Mesenchymal stem cell (in vitro differentiated cells and primary cell): ENCODE results near the gene ADAMTS17.

Source experiments
- DNase-seq: peaks from one replicate; pipeline ENCODE4 v3.0.0-alpha.2; 2013
- H2AFZ ChIP-seq: one replicate; pipeline ENCODE4 v1.6.1; 2013; ENCODE audit warnings: low read depth, mild to moderate bottlenecking, control low read depth, inconsistent platforms, low read length, moderate library complexity
- H2AK5ac ChIP-seq: 2 replicates; pipeline ENCODE4 v1.6.1; 2013; ENCODE audit warnings: low read length, moderate library complexity, mild to moderate bottlenecking, inconsistent platforms; ENCODE audit not compliant: severe bottlenecking
- H2BK120ac ChIP-seq: one replicate; pipeline ENCODE4 v1.6.1; 2013; ENCODE audit warnings: low read depth, mild to moderate bottlenecking, inconsistent platforms, low read length, moderate library complexity
- H2BK12ac ChIP-seq, 2 experiments: one replicate each; pipeline ENCODE4 v1.6.1; 2013; ENCODE audit warnings: inconsistent platforms in 2 of 2, low read length in 2 of 2, mild to moderate bottlenecking in 2 of 2, moderate library complexity in 2 of 2, control low read depth in 1 of 2
- H2BK15ac ChIP-seq: one replicate; pipeline ENCODE4 v1.6.1; 2013; ENCODE audit warnings: mild to moderate bottlenecking, low read depth, inconsistent platforms; ENCODE audit not compliant: poor library complexity, severe bottlenecking
- H2BK5ac ChIP-seq: 2 replicates; pipeline ENCODE4 v1.6.1; 2013; ENCODE audit warnings: low read depth, mild to moderate bottlenecking, low read length, control low read depth, inconsistent platforms; ENCODE audit not compliant: poor library complexity, severe bottlenecking
- H3K14ac ChIP-seq, 2 experiments: one replicate each; pipeline ENCODE4 v1.6.1; 2013; ENCODE audit warnings: inconsistent platforms in 2 of 2, low read length in 2 of 2, control low read depth in 1 of 2, mild to moderate bottlenecking in 1 of 2, moderate library complexity in 1 of 2
- H3K18ac ChIP-seq, 2 experiments: one replicate each; pipeline ENCODE4 v1.6.1; 2013; ENCODE audit warnings: inconsistent platforms in 2 of 2, low read length in 2 of 2, control low read depth in 1 of 2, low read depth in 1 of 2, mild to moderate bottlenecking in 1 of 2
- H3K23ac ChIP-seq, 2 experiments: one replicate each; pipeline ENCODE4 v1.6.1; 2013; ENCODE audit warnings: inconsistent platforms in 2 of 2, low read length in 2 of 2, mild to moderate bottlenecking in 2 of 2, moderate library complexity in 2 of 2, control low read depth in 1 of 2
- H3K27ac ChIP-seq: 2 replicates; pipeline ENCODE4 v1.5.1; 2013; ENCODE audit warnings: mild to moderate bottlenecking, moderate library complexity, low read length, control low read depth, inconsistent platforms; ENCODE audit not compliant: poor library complexity, severe bottlenecking
- H3K27me3 ChIP-seq, 2 experiments: 2 replicates each; pipeline versions ENCODE4 v1.6.1 to v1.7.0; 2013; ENCODE audit warnings: low read length in 2 of 2, mild to moderate bottlenecking in 2 of 2, moderate library complexity in 2 of 2, control low read depth in 1 of 2, inconsistent platforms in 1 of 2; ENCODE audit not compliant: control insufficient read depth in 1 of 2, insufficient read depth in 1 of 2
- H3K36me3 ChIP-seq, 2 experiments: 2 replicates each; pipeline versions ENCODE4 v1.6.1 to v1.7.0; 2013; ENCODE audit warnings: low read length in 2 of 2, control low read depth in 1 of 2, inconsistent platforms in 1 of 2, low read depth in 1 of 2, mild to moderate bottlenecking in 1 of 2; ENCODE audit not compliant: insufficient read depth in 2 of 2, control insufficient read depth in 1 of 2
- H3K4ac ChIP-seq, 2 experiments: one replicate each; pipeline ENCODE4 v1.6.1; 2013; ENCODE audit warnings: inconsistent platforms in 2 of 2, low read length in 2 of 2, mild to moderate bottlenecking in 2 of 2, moderate library complexity in 2 of 2, control low read depth in 1 of 2, low read depth in 1 of 2
- H3K4me1 ChIP-seq: 2 replicates; pipeline ENCODE4 v1.6.1; 2013; ENCODE audit warnings: low read depth, low read length, control low read depth; ENCODE audit not compliant: control insufficient read depth, insufficient read depth
- H3K4me2 ChIP-seq: 2 replicates; pipeline ENCODE4 v1.6.1; 2013; ENCODE audit warnings: low read length, mild to moderate bottlenecking, inconsistent platforms; ENCODE audit not compliant: poor library complexity, severe bottlenecking
- H3K4me3 ChIP-seq, 2 experiments: 2 replicates each; pipeline versions ENCODE4 v1.5.1 to v1.7.0; 2013; ENCODE audit warnings: low read length in 2 of 2, mild to moderate bottlenecking in 2 of 2, control low read depth in 1 of 2, low read depth in 1 of 2; ENCODE audit not compliant: insufficient read depth in 1 of 2
- H3K79me1 ChIP-seq: replicated peaks from 2 replicates; pipeline ENCODE4 v1.6.1; 2013; ENCODE audit warnings: mild to moderate bottlenecking, control low read depth, low read length, inconsistent platforms; ENCODE audit not compliant: poor library complexity, severe bottlenecking
- H3K9ac ChIP-seq: 2 replicates; pipeline ENCODE4 v1.7.0; 2013; ENCODE audit warnings: mild to moderate bottlenecking, low read length, moderate library complexity
- H3K9me3 ChIP-seq: 2 replicates; pipeline ENCODE4 v1.7.0; 2013; ENCODE audit warnings: mild to moderate bottlenecking, low read length; ENCODE audit not compliant: control insufficient read depth
- H4K8ac ChIP-seq: one replicate; pipeline ENCODE4 v1.6.1; 2013; ENCODE audit warnings: inconsistent platforms, mild to moderate bottlenecking, low read length, moderate library complexity
- H4K91ac ChIP-seq: one replicate; pipeline ENCODE4 v1.6.1; 2013; ENCODE audit warnings: mild to moderate bottlenecking, low read length, inconsistent platforms
- WGBS: methylation state at CpG from one replicate; pipeline ENCODE4 v1.1.7; 2013; ENCODE audit warnings: mixed read lengths; 5-methylcytosine and 5-hydroxymethylcytosine counted together

Gene ADAMTS17

GRCh38 chr15:100143378-100143777, 198.4 kb downstream of the ADAMTS17 start:
- Histone ChIP-seq H3K18ac (no peak overlapping the region), H2AFZ (no peak overlapping the region), H2AK5ac (no peak overlapping the region), H3K4me2 (no peak overlapping the region), H3K27me3 (peaks cover 0 to 19% of the 10 kb centered on the region in 2 experiments), H3K9ac (no peak overlapping the region), H4K8ac (no peak overlapping the region), H3K9me3 (peaks cover 13% of the 10 kb centered on the region), H2BK15ac (no peak overlapping the region), H3K4me1 (no peaks in the 10 kb centered on the region), H4K91ac (no peak overlapping the region), H3K4ac (no peak overlapping the region), H2BK12ac (no peak overlapping the region), H3K36me3 (no peaks in the 10 kb centered on the region), H3K27ac (no peak overlapping the region), H3K14ac (no peak overlapping the region), H2BK5ac (no peak overlapping the region), H3K4me3 (no peak overlapping the region), H2BK120ac (no peak overlapping the region), H3K79me1 (no peaks in the 10 kb centered on the region), H3K23ac (no peak overlapping the region)
- DNase-seq, result no peak
- 80% methylated on average over 1 of the region's 1 CpG for WGBS

GRCh38 chr15:100141311-100142001, 200.3 kb downstream of the ADAMTS17 start:
- H3K9ac ChIP-seq, result no peak overlapping the region
- no peak overlapping the region for H3K4me2 ChIP-seq
- no peak overlapping the region for H3K18ac ChIP-seq
- no peak overlapping the region for H2BK5ac ChIP-seq
- H3K27me3 ChIP-seq, result peaks cover 0 to 22% of the 10 kb centered on the region in 2 experiments
- DNase-seq, result no peak
- no peak overlapping the region for H2BK120ac ChIP-seq
- H3K4ac ChIP-seq, result no peak overlapping the region
- H3K4me1 ChIP-seq, result no peaks in the 10 kb centered on the region
- H2AFZ ChIP-seq, result no peak overlapping the region
- no peaks in the 10 kb centered on the region for H3K36me3 ChIP-seq
- H4K91ac ChIP-seq, result no peak overlapping the region
- H2AK5ac ChIP-seq, result no peak overlapping the region
- H4K8ac ChIP-seq, result no peak overlapping the region
- WGBS, result 84% methylated on average over 10 of the region's 11 CpGs
- H3K14ac ChIP-seq, result no peak overlapping the region
- no peaks in the 10 kb centered on the region for H3K9me3 ChIP-seq
- H2BK15ac ChIP-seq, result no peak overlapping the region
- H3K4me3 ChIP-seq, result peak overlapping the region in 1 of 2 experiments; percentile 38
- no peak overlapping the region for H3K23ac ChIP-seq
- no peak overlapping the region for H3K27ac ChIP-seq
- H3K79me1 ChIP-seq, result no peaks in the 10 kb centered on the region
- no peak overlapping the region for H2BK12ac ChIP-seq

DNA sequence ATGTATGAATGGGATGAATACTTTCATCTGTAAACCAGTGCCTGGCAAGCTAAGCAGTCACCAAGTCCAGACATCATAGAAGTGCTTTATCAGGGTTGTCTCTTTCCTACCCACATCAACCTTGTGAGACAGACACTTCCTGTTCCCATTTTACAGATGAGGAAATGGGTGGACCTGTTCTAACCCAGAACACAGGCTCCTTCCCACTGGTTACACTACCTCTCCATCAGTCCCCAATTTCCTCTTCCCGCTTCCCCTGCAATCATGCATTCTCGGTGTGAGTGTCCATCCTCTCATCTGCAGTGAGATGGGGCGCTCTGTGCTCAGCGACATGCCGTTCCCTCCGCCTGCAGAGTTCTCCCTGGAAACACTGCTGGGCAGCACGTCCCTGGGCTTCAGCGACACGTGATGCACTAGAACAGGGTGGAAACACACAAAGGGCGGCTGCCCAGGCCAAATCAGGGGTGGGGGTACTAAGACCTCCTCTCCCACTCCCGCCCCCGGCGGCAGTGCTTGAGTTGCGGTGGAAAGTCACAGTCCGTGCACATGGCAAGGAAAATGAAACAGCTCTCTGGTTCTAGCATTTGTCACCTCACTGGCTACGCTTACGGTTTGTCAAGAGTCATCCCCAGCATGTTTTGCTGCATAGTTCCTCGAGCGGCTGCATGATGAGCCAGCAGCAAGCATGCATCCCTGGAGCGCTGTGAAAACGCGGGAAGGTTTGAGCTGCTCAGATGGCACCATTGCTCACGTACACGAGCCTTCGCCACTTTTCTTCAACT, 201.1 kb downstream of the ADAMTS17 start:
- no peak overlapping the region for H3K4ac ChIP-seq
- no peak overlapping the region for H2BK5ac ChIP-seq
- H3K27me3 ChIP-seq, result peaks cover 0 to 29% of the 10 kb centered on the region in 2 experiments
- H4K91ac ChIP-seq, result no peak overlapping the region
- no peak for DNase-seq
- WGBS, result 90% methylated on average over 25 of the region's 25 CpGs
- no peak overlapping the region for H2BK12ac ChIP-seq
- peak overlapping the region in 1 of 2 experiments; percentile 38 for H3K4me3 ChIP-seq
- no peak overlapping the region for H3K4me2 ChIP-seq
- H3K79me1 ChIP-seq, result no peaks in the 10 kb centered on the region
- no peaks in the 10 kb centered on the region for H3K4me1 ChIP-seq
- no peak overlapping the region for H2AK5ac ChIP-seq
- no peak overlapping the region for H3K27ac ChIP-seq
- H2AFZ ChIP-seq, result no peak overlapping the region
- no peak overlapping the region for H2BK15ac ChIP-seq
- no peak overlapping the region for H3K9ac ChIP-seq
- no peak overlapping the region for H4K8ac ChIP-seq
- H3K23ac ChIP-seq, result no peak overlapping the region
- H2BK120ac ChIP-seq, result no peak overlapping the region
- H3K36me3 ChIP-seq, result no peaks in the 10 kb centered on the region
- no peak overlapping the region for H3K14ac ChIP-seq
- H3K18ac ChIP-seq, result no peak overlapping the region
- H3K9me3 ChIP-seq, result no peaks in the 10 kb centered on the region

GRCh38 chr15:100134586-100134985, 207.2 kb downstream of the ADAMTS17 start:
- Histone ChIP-seq H3K9me3 (no peaks in the 10 kb centered on the region), H3K27me3 (peaks cover 0 to 10% of the 10 kb centered on the region in 2 experiments), H2BK15ac (no peak overlapping the region), H3K79me1 (no peaks in the 10 kb centered on the region), H3K4ac (no peak overlapping the region), H3K36me3 (no peaks in the 10 kb centered on the region), H4K8ac (no peak overlapping the region), H3K9ac (no peak overlapping the region), H2AFZ (no peak overlapping the region), H2BK12ac (no peak overlapping the region), H3K27ac (no peak overlapping the region), H3K18ac (no peak overlapping the region), H3K4me3 (no peak overlapping the region), H2BK120ac (no peak overlapping the region), H2AK5ac (no peak overlapping the region), H2BK5ac (no peak overlapping the region), H3K4me2 (no peak overlapping the region), H3K4me1 (no peaks in the 10 kb centered on the region), H4K91ac (no peak overlapping the region), H3K23ac (no peak overlapping the region), H3K14ac (no peak overlapping the region)
- 80% methylated on average over 5 of the region's 5 CpGs for WGBS
- no peak for DNase-seq
